ENCODE data around the gene RNF212.

Gene RNF212

DNA sequence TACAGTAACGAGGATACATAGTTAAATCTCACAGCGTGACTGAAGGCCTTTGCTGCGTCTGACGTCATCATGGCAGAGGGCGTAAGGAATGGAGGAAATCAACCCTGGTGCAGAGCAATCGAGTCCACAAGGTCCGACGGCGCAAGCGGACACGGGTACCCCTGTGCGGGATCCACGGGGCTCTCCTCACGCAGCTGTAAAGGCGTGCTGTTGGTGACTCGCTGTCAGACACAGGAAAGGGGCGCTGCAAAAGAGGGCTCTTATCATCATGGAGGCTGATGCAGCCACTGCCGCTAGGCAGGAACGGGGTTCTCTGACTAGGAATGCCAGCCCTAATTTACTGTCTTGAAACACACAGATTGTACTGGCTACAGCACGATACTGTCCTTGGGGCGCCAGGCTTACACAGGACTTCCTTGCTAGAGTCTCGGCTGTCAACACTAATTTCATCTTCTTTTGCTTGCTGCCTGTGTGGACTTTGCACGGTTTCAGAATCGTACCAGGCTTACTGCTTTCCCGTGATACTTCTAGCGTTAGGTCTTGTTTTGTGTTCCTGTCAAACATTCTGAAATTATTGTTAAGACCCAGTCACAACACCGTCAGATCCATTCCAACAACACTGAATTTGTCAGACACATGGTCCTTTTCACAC is 13.6 kb downstream of the RNF212 start:
- H3K9me3 Mint-ChIP-seq, result no peaks in the 10 kb centered on the region
- H3K4me3 Mint-ChIP-seq, result no peak overlapping the region
- H3K36me3 Mint-ChIP-seq, result no peaks in the 10 kb centered on the region

DNA sequence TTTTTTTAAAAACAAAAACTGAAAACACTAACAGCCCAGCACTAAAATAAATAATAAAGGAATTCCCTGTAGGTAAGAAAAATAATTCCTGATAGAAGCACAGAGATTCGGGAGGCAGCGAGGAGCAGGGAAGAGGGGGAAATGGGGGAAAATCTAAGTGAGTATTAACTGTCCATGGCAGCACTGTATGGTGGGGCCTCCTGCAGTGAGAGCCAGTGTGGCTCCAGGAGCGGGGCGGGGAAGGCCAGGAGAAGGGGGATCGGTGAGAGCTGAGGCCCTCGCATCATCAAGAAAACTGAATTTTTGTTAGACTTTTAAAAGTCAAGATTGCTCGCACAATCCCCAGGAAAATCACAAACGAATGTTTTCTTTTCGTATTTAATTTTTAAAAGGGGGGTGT is 14.1 kb downstream of the RNF212 start:
- Mint-ChIP-seq H3K4me3 (no peak overlapping the region), H3K9me3 (no peaks in the 10 kb centered on the region), H3K4me1 (no peaks in the 10 kb centered on the region), H3K27me3 (peaks cover 16% of the 10 kb centered on the region), H3K36me3 (no peaks in the 10 kb centered on the region), H3K27ac (no peak overlapping the region)
- ATAC-seq, result no peak

More for the DNA sequence above, 13.6 kb downstream of the RNF212 start:
- Mint-ChIP-seq H3K4me1 (no peaks in the 10 kb centered on the region), H3K27me3 (peaks cover 11% of the 10 kb centered on the region), H3K27ac (no peak overlapping the region)
- ATAC-seq, result no peak

DNA sequence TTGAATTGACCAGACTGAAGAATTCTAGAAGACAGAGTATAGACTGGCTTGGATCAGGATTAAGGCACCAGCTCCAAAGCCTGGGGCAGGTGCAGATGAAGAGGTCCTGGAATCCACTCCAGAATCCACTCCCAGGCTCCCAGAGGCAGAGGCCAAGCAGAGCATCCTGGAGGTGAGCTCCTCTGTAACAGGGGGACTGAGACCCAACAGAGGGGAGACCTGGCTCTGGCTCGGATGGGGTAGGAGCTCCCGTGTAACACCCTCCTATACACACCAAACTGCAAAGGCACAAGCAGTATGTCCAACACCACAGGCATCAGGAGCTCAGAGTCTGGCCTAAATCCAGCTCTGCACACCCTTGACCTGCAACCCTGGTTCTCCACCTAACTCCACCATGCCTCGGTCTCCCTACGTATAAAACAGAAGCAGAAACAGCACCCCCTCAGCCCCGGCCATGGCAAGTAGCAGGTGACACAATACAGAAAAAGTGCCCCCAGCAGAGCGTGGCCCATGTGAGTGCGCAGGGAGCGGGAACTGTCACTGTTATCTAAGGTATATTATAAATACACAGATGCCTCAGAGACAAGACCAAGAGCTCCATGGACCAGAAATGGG is 14.9 kb downstream of the RNF212 start:
- H3K9me3 Mint-ChIP-seq, result no peaks in the 10 kb centered on the region
- no peak overlapping the region for H3K4me3 Mint-ChIP-seq
- no peak for ATAC-seq
- H3K4me1 Mint-ChIP-seq, result no peaks in the 10 kb centered on the region
- H3K27me3 Mint-ChIP-seq, result peaks cover 24% of the 10 kb centered on the region
- H3K36me3 Mint-ChIP-seq, result no peaks in the 10 kb centered on the region
- H3K27ac Mint-ChIP-seq, result no peak overlapping the region

DNA sequence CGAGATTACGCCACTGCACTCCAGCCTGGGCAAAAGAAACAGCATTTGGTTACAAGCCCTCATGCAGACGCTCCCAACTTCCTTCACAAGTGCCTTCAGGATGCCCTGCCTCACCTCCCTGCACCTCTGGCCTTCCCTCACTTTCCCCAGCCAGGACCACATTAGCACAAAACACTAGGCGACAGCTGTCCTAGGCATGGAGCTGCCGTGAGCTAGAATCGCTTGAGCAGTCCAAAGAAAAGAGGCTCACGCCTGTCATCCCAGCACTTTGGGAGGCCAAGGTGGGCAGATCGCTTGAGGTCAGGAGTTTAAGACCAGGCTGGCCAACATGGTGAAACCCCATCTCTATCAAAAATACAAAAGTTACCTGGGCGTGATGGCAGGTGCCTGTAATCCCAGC is 15.8 kb downstream of the RNF212 start:
- H3K9me3 Mint-ChIP-seq, result no peaks in the 10 kb centered on the region
- no peaks in the 10 kb centered on the region for H3K36me3 Mint-ChIP-seq
- no peak for ATAC-seq
- H3K27ac Mint-ChIP-seq, result no peak overlapping the region
- H3K4me1 Mint-ChIP-seq, result no peaks in the 10 kb centered on the region
- peaks cover 28% of the 10 kb centered on the region for H3K27me3 Mint-ChIP-seq
- H3K4me3 Mint-ChIP-seq, result no peak overlapping the region

DNA sequence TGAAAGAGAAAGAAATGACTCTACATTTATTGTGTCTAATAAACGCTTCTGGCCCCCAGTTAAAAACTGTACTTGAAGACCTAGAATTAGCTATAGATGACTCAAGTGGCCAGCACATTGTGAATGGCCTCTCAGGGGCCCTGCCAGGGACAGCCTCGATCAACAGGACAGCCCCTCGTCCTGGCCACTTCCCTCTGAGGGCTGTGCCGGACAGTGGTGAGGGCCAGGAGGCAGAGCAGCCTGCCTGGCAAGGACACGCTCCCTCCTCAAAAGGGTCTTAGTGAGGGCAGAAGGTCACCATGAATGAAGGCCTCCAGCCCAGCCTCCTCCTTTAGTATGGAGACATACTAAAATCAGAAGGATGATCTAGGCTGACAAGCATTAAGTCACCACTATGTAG is 16.5 kb downstream of the RNF212 start:
- peaks cover 36% of the 10 kb centered on the region for H3K27me3 Mint-ChIP-seq
- no peak for ATAC-seq
- H3K9me3 Mint-ChIP-seq, result no peaks in the 10 kb centered on the region
- no peak overlapping the region for H3K4me3 Mint-ChIP-seq
- H3K4me1 Mint-ChIP-seq, result no peaks in the 10 kb centered on the region
- no peak overlapping the region for H3K27ac Mint-ChIP-seq
- H3K36me3 Mint-ChIP-seq, result no peaks in the 10 kb centered on the region

DNA sequence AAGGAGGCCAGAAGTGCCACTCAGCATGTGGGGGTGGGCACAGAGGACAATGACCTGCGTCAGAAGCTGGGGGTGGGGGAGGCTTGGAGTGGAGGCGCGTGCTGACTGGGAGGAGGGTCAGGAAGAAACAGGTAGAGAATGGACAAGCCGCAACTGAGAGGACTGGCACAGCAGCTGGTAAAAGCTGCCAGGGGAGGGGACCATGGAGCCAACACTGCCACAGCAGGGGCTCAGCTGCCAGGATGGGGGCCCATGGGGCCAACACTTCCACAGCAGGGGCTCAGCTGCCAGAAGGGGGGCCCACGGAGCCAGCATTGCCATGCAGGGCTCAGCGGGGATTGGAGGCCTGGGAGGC is 19.1 kb downstream of the RNF212 start:
- H3K9me3 Mint-ChIP-seq, result peaks cover 8% of the 10 kb centered on the region
- no peaks in the 10 kb centered on the region for H3K4me1 Mint-ChIP-seq
- H3K27ac Mint-ChIP-seq, result no peak overlapping the region
- peaks cover 47% of the 10 kb centered on the region for H3K27me3 Mint-ChIP-seq
- H3K36me3 Mint-ChIP-seq, result peaks cover 5% of the 10 kb centered on the region
- no peak overlapping the region for H3K4me3 Mint-ChIP-seq
- no peak for ATAC-seq

DNA sequence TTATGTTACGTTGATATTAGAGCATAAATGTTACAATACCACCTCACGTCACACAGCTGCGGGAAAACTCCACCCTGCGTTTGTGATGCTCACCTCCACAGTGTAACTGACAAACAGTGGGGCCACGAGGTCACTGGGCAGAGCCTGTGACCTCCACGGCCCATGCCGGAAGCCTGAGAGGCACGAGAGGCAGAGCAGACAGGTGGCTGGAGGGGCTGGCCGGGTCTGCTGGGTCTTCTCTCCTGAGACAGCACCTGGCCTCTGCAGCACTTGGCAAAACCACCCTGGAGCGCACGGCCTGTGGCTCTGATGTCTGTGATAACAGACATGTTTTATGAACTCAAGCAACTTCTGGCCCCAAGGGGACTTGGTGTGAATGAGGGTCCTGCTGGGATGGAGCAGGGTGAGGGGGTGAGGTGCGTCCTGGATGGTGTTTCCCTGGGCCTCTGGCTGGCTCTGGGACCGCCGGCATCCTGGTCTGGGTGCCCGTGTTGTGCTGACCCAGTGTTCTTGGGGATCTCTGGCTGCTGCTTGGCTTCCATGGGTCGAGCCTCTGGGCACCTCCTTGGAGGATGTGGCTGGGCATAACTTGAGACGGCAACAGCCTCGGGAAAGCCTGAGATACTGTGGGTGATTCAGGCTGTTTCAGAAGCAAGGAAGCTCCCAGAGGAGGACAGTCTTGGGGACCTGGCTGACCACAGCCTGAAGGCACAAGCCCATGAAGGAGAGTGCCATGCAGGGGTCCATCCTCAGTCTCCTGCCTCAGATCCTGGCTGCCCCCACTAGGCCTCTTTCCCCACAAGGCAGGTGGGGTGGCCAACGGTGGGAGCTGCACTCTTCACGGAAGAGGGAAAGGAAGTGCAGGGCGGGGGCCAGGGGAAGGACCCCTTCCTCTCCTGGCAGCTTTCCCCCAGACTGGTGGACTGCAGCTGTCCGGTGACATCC is 19.7 kb downstream of the RNF212 start:
- Mint-ChIP-seq H3K4me1 (no peaks in the 10 kb centered on the region), H3K27me3 (peaks cover 47% of the 10 kb centered on the region), H3K27ac (no peak overlapping the region), H3K9me3 (peaks cover 11% of the 10 kb centered on the region), H3K36me3 (peaks cover 5% of the 10 kb centered on the region), H3K4me3 (no peak overlapping the region)
- ATAC-seq, result no peak

DNA sequence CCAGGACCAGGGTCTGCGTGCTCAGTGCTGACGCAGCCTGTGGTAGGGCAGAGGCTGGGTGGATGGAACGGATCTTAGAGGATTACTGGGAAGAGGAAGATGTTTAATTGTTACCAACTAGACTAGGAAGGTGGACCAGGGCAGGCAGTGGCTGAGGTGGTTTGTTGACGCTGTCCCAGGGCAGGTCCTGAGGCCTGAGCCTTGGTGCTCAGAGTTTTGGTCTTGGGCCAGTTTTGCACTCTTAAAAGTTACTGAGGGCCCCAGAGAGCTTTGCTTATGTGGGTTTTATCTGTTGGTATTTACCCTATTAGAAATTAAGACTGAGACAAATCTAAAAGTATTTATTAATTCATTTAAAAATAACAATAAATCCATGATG is 20.4 kb downstream of the RNF212 start:
- Mint-ChIP-seq H3K4me1 (no peaks in the 10 kb centered on the region), H3K9me3 (peaks cover 14% of the 10 kb centered on the region), H3K27ac (no peak overlapping the region), H3K4me3 (no peak overlapping the region), H3K36me3 (peaks cover 5% of the 10 kb centered on the region), H3K27me3 (peaks cover 47% of the 10 kb centered on the region)
- ATAC-seq, result no peak

DNA sequence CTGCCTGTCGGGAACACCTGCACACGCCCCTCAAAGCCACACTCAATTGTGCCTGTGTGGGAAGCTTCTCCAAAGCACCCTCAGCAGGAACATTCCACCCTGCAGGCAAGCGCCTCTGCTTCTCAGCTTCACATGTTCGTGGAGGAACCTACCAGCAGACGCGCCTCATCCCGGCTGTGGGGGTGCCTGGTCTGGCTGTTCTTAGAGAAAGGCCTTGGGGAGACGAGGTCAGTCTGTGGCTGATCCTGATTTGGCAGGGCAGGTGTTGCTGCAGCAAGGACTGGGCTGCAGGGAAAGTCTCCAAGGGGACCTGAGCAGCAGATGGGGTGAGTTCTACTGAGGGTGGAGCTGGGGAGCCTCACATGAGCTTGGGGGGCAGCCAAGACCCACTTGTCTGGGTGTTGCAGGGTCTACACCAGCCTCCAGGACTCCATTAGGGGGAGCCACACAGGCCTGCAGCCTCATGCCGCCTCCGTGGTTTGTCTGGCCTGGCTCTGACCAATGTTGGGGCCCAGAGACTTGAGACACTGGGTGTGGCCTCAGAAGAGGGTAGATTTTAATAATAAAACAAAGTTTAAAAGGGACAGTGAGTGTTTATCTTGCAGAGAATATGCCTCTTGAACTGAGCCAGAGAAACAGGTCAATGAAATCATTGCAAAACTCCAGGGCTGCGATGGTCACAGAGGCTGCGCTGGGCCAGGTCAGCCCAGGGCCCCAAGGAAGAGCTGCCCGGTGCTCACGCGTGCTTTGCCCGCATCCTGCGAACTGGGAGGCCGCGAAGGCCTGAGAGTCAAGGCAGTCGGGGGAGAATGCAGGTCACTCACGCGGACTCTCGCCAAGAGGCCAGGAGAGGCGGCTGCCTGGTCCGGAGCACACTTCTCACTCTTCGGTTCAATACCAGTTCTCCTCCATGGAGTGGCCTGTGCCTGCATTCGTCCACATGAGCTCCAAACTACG is 21.1 kb downstream of the RNF212 start:
- no peak overlapping the region for H3K4me3 Mint-ChIP-seq
- no peak for ATAC-seq
- H3K36me3 Mint-ChIP-seq, result peaks cover 5% of the 10 kb centered on the region
- peaks cover 40% of the 10 kb centered on the region for H3K27me3 Mint-ChIP-seq
- peaks cover 16% of the 10 kb centered on the region for H3K9me3 Mint-ChIP-seq
- H3K27ac Mint-ChIP-seq, result no peak overlapping the region
- H3K4me1 Mint-ChIP-seq, result no peaks in the 10 kb centered on the region

DNA sequence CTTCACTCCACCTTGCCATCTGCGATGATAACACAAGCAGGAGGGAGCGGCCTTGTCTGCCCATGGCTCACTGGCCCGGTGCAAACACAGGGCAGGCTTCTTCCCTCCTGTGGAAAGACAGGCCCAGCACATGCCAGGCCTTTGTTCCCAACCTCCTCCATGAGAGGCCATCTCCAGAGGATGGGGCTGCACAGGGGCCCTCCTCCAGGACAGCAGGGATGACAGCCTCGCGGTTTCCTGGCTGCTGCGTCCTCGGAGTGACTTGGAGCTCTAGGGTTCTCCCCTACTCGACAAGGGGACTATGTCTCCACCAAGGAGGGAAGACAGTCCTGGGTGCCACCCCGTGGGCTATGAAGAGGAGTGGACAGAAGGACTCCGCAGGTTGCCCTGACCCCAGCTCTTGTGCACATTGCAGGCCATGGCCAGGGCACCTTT is 21.8 kb downstream of the RNF212 start:
- no peak overlapping the region for H3K27ac Mint-ChIP-seq
- H3K4me3 Mint-ChIP-seq, result no peak overlapping the region
- H3K4me1 Mint-ChIP-seq, result no peaks in the 10 kb centered on the region
- peaks cover 16% of the 10 kb centered on the region for H3K9me3 Mint-ChIP-seq
- H3K27me3 Mint-ChIP-seq, result peaks cover 35% of the 10 kb centered on the region
- peaks cover 5% of the 10 kb centered on the region for H3K36me3 Mint-ChIP-seq
- no peak for ATAC-seq

DNA sequence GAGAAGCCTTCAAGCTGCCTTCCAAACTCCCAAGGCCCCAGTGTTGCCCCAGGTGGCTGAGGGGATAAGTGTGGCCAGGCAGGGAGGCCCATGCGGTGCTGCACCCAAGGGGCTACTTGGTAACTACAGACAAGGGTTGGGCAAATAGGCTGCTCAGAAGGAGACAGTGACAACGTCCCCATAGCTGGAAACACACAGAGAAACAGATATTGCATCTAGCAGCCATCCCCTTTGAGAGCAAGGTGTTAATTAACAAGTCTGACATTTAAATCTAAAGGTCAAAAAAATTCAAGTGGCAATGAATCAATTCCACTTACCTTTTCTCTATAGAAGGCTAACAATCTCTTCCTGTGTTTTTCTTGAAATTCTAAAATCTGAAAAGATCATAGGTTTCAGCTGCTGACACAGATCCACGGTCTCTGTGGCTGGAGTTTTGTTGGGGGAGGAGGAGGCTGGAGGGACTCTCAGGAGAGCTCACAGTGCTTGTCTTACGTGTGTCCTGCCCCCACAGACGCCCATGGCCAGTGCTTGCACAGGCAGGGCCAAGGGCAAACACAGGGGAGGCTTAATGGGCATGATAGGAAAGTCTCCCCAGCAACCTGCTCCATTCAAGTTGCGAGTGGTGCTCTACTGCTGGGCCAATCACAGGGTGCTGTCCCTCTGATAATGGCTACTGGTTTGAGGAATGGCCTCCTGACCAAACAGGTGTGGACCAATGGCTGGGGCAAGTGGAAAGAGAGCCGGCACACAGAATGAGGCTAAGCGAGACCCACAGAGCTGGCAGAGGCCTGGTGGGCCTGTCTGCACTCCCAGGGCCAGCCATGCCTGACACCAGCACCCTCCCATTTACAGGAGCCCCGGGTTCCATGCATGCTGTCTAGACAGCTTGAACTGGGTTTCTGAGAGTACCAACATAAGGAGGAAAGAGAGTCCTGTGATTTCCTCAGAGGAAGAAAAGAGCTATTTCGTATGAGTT is 22.6 kb downstream of the RNF212 start:
- Mint-ChIP-seq H3K9me3 (peaks cover 16% of the 10 kb centered on the region), H3K4me3 (no peak overlapping the region), H3K27ac (no peak overlapping the region), H3K36me3 (peaks cover 5% of the 10 kb centered on the region), H3K27me3 (peaks cover 42% of the 10 kb centered on the region), H3K4me1 (no peaks in the 10 kb centered on the region)
- peak; percentile 41 for ATAC-seq

DNA sequence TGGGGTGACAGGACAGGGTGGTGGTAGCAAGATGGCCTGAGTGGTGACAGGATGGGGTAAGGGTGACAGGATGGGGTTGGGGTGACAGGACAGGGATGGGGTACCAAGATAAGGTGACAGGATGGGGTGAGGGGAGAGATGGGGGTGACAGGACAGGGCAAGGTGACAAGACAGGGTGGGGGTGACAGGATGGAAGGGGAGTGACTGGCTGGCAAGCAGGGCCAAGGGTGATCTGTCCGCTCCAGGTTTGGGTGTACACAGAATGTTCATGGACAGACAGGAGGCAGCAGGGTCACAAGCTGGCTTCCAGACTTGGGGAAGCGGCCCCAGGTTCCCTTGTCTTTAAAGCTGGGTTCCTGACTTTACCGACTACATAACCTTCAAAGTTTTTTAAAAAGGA is 23.3 kb downstream of the RNF212 start:
- peaks cover 48% of the 10 kb centered on the region for H3K27me3 Mint-ChIP-seq
- no peak for ATAC-seq
- no peaks in the 10 kb centered on the region for H3K4me1 Mint-ChIP-seq
- H3K36me3 Mint-ChIP-seq, result peaks cover 5% of the 10 kb centered on the region
- H3K27ac Mint-ChIP-seq, result no peak overlapping the region
- H3K9me3 Mint-ChIP-seq, result peaks cover 16% of the 10 kb centered on the region
- no peak overlapping the region for H3K4me3 Mint-ChIP-seq

DNA sequence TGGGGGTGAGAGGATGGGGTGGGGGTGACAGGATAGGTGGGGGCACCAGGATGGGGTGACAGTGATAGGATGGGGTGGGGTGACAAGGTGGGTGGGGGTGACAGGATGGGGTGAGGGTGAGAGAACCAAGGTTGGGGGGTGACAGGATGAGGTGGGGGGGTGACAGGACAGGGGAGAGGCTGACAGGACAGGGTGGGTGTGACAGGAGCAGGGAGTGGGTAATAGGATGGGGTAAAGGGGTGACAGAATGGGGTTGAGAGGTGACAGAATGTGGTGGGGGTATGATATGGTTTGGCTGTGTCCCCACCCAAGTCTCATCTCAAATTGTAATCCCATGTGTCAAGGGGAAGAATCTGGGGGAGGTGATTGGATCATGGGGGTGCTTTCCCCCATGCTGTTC is 26.0 kb downstream of the RNF212 start:
- H3K9me3 Mint-ChIP-seq, result peaks cover 16% of the 10 kb centered on the region
- no peak overlapping the region for H3K27ac Mint-ChIP-seq

DNA sequence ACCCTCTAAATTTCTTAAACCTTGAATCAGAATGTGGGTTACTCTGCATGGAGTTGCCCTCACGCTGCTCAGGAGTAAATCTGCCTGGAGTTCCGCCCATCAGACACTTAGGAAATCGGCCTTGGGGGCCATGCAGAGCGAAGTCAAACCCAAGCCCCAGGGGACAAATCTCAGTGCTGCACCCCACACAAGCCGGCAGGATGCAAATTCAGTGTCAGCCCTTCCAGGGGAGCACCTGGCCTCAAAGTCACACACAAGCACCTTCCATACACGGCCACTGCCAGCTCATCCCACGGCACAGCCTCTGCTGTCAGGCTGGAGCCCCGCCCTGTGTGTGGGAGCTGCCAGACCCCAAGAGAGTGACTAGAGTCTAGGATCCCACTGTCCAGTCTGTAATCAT is 27.4 kb downstream of the RNF212 start:
- no peak for ATAC-seq
- H3K27me3 Mint-ChIP-seq, result peaks cover 45% of the 10 kb centered on the region
- no peak overlapping the region for H3K27ac Mint-ChIP-seq
- H3K9me3 Mint-ChIP-seq, result peaks cover 16% of the 10 kb centered on the region
- peaks cover 13% of the 10 kb centered on the region for H3K4me1 Mint-ChIP-seq
- H3K36me3 Mint-ChIP-seq, result peaks cover 5% of the 10 kb centered on the region
- no peak overlapping the region for H3K4me3 Mint-ChIP-seq

More for the DNA sequence above, 26.0 kb downstream of the RNF212 start:
- peaks cover 5% of the 10 kb centered on the region for H3K4me1 Mint-ChIP-seq
- peaks cover 45% of the 10 kb centered on the region for H3K27me3 Mint-ChIP-seq
- ATAC-seq, result no peak
- H3K4me3 Mint-ChIP-seq, result no peak overlapping the region
- H3K36me3 Mint-ChIP-seq, result peaks cover 5% of the 10 kb centered on the region
